Measurements from ENCODE around the gene TCEA3.
A peak's percentile ranks its signal among the peaks of the same experiment; 100 is the strongest.

Gene TCEA3

DNA sequence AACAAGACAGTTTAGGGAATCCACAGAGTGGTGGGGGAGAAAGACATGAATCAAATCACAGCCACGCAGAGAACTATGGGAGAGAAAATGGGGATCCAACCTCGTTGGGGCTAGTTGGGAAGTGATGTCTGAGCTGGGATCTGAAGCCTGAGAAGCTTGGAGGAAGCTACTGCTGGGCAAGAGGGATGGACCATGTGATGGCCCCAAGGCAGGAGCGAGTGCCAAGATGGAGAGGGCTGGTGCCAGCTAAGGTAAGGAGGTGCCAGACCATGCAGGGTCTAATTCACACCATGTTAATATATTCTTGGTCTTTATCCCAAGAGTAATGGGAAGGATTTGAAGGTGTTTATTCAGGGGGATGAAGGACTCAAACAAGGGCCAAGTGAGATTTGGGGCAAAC is 18.2 kb upstream of the TCEA3 start:
- ChIA-PET POLR2A (ENCODE audit: low non-redundant PET) (no interaction called here), CTCF (no interaction called here)
- no peak for TF ChIP-seq CTCF (conservative IDR thresholded peaks at IDR 0.05; ENCODE audit: low read depth)
- DNase-seq (ENCODE audit: low spot score), result no peak
- H3K27ac ChIP-seq, result no peak overlapping the region

DNA sequence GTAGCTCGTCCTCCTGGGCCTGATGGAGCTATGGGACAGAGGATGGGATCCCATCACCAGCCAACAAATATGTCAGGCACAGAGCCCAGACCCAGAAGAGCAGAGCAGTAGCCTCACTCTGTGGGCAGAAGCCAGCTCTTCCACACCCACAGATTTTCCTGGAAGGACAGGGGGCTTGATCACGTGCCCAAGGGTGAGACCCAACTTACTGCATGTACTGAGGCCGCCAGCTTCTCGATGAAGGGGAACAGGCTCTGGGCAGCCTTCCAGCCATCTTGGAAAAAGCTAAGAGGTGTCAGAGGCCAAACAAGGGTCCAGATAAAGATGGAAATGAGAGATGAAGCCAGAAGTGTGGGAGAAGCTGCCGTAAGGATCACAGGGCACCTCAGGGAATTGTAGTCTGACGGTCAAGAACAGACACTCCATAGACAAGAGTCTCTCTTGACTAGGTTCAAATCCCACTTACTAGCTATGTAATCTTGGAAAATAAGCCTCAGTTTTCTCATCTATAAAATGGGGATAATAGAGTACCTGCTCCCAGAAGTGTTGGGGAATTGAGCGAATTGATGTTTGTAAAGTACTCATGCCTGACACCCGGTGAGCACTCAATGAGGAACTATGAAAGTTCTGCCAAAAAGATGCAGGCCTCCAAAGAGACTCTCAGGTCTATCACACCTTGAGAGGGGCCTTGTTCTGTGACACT is 17.0 kb upstream of the TCEA3 start:
- no peak for TF ChIP-seq CTCF (conservative IDR thresholded peaks at IDR 0.05; ENCODE audit: low read depth)
- H3K27ac ChIP-seq, result no peak overlapping the region
- ChIA-PET POLR2A (ENCODE audit: low non-redundant PET) (no interaction called here), CTCF (no interaction called here)
- DNase-seq (ENCODE audit: low spot score), result no peak

- ChIA-PET CTCF (interaction anchor here (0.6 kb wide), 1 partner anchor 81 kb away, joined by 3 read pairs; no protein-coding TSS in a partner anchor), POLR2A (ENCODE audit: low non-redundant PET) (no interaction called here)
- no peak for DNase-seq (ENCODE audit: low spot score)
- no peak for TF ChIP-seq CTCF (conservative IDR thresholded peaks at IDR 0.05; ENCODE audit: low read depth)
- no peak overlapping the region for H3K27ac ChIP-seq
Observed at GRCh38 chr1:23438545-23438944, 14.0 kb upstream of the TCEA3 start.

- no peak for TF ChIP-seq CTCF (conservative IDR thresholded peaks at IDR 0.05; ENCODE audit: low read depth)
- peak overlapping the region; percentile 16; the same call in 1 of the 2 replicates for H3K27ac ChIP-seq
- CTCF ChIA-PET, result no interaction called here
- POLR2A ChIA-PET (ENCODE audit: low non-redundant PET), result no interaction called here
- no peak for DNase-seq (ENCODE audit: low spot score)
Observed at GRCh38 chr1:23437355-23437664, 12.8 kb upstream of the TCEA3 start.

- ChIA-PET CTCF (no interaction called here), POLR2A (ENCODE audit: low non-redundant PET) (no interaction called here)
- TF ChIP-seq CTCF (conservative IDR thresholded peaks at IDR 0.05; ENCODE audit: low read depth), result no peak
- no peak for DNase-seq (ENCODE audit: low spot score)
- H3K27ac ChIP-seq, result peak overlapping the region; percentile 41
Observed at GRCh38 chr1:23436520-23437354, 12.2 kb upstream of the TCEA3 start.

GRCh38 chr1:23434260-23434775 is 9.8 kb upstream of the TCEA3 start:
- H3K27ac ChIP-seq, result no peak overlapping the region
- no peak for TF ChIP-seq CTCF (conservative IDR thresholded peaks at IDR 0.05; ENCODE audit: low read depth)
- ChIA-PET CTCF (no interaction called here), POLR2A (ENCODE audit: low non-redundant PET) (no interaction called here)
- DNase-seq (ENCODE audit: low spot score), result no peak

Measured in RWPE1 (cell line).